Measurements from ENCODE around the gene PDZRN4.

PDZRN4 gene

GRCh38 chr12:41213648-41214047 lies 25.5 kb downstream of the PDZRN4 start:
- Histone ChIP-seq H3K27ac (ENCODE audit: low read depth, low read length) (no peak overlapping the region), H3K79me2 (ENCODE audit: control insufficient read depth, insufficient read depth, low read length, unreplicated experiment) (no peaks in the 10 kb centered on the region), H2AFZ (ENCODE audit: low read length, unreplicated experiment) (no peak overlapping the region), H3K4me1 (ENCODE audit: control insufficient read depth, insufficient read depth, low read length, unreplicated experiment) (no peaks in the 10 kb centered on the region), H3K36me3 (ENCODE audit: insufficient read depth, low read length) (no peaks in the 10 kb centered on the region), H3K27me3 (ENCODE audit: insufficient read depth, low read length) (no peaks in the 10 kb centered on the region), H3K4me3 (ENCODE audit: low read depth, low read length) (no peak overlapping the region)

DNA sequence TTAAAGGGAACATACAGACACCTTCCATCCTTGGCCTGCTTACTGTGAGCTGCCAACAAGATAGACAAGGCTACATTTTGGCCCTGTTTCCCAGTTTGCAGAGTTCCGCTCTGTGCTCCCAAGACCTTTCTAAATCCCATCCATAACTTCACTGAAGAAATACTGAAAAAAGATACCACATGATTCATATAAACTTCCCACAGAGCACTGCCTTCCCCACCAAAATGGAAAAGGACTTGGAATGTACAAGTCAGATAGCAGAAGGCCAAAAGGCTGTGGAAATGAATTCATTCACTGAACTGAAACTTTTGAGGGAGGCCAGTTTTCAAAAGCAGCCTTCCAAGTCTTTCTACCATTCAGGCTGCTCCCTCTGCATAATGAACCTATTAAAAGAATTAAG lies 29.6 kb downstream of the PDZRN4 start:
- H3K27me3 ChIP-seq (ENCODE audit: insufficient read depth, low read length), result no peaks in the 10 kb centered on the region
- no peaks in the 10 kb centered on the region for H3K4me1 ChIP-seq (ENCODE audit: control insufficient read depth, insufficient read depth, low read length, unreplicated experiment)
- no peak overlapping the region for H3K4me3 ChIP-seq (ENCODE audit: low read depth, low read length)
- no peaks in the 10 kb centered on the region for H3K36me3 ChIP-seq (ENCODE audit: insufficient read depth, low read length)
- no peak overlapping the region for H2AFZ ChIP-seq (ENCODE audit: low read length, unreplicated experiment)
- H3K27ac ChIP-seq (ENCODE audit: low read depth, low read length), result no peak overlapping the region
- H3K79me2 ChIP-seq (ENCODE audit: control insufficient read depth, insufficient read depth, low read length, unreplicated experiment), result no peaks in the 10 kb centered on the region

- Histone ChIP-seq H3K36me3 (ENCODE audit: insufficient read depth, low read length) (no peaks in the 10 kb centered on the region), H3K27ac (ENCODE audit: low read depth, low read length) (no peak overlapping the region), H3K4me3 (ENCODE audit: low read depth, low read length) (no peak overlapping the region), H2AFZ (ENCODE audit: low read length, unreplicated experiment) (no peak overlapping the region), H3K4me1 (ENCODE audit: control insufficient read depth, insufficient read depth, low read length, unreplicated experiment) (no peaks in the 10 kb centered on the region), H3K79me2 (ENCODE audit: control insufficient read depth, insufficient read depth, low read length, unreplicated experiment) (no peaks in the 10 kb centered on the region), H3K27me3 (ENCODE audit: insufficient read depth, low read length) (no peaks in the 10 kb centered on the region)
Observed at GRCh38 chr12:41220931-41221330, 32.8 kb downstream of the PDZRN4 start.

DNA sequence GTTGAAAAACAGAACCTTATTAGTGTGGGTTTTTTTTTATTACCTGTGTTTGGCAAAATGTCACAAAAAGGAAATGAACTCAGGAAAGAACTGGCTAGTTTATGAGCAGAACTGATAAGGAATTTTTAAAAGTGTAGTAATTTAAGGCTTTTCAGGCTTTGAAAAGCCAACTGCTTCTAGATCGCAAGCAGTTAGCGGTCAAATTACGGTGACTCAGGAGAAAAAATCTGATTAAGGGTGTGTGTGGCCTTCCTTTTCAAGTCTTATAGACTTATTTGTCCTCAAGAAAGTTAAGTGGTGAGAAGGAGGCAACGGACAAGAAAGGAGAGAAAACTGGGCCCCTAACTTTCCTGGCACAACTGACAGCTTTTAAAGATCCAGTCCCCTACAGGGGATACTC lies 33.4 kb downstream of the PDZRN4 start:
- Histone ChIP-seq H3K27ac (ENCODE audit: low read depth, low read length) (no peak overlapping the region), H3K79me2 (ENCODE audit: control insufficient read depth, insufficient read depth, low read length, unreplicated experiment) (no peaks in the 10 kb centered on the region), H3K27me3 (ENCODE audit: insufficient read depth, low read length) (no peaks in the 10 kb centered on the region), H3K36me3 (ENCODE audit: insufficient read depth, low read length) (no peaks in the 10 kb centered on the region), H2AFZ (ENCODE audit: low read length, unreplicated experiment) (no peak overlapping the region), H3K4me3 (ENCODE audit: low read depth, low read length) (no peak overlapping the region), H3K4me1 (ENCODE audit: control insufficient read depth, insufficient read depth, low read length, unreplicated experiment) (no peaks in the 10 kb centered on the region)

DNA sequence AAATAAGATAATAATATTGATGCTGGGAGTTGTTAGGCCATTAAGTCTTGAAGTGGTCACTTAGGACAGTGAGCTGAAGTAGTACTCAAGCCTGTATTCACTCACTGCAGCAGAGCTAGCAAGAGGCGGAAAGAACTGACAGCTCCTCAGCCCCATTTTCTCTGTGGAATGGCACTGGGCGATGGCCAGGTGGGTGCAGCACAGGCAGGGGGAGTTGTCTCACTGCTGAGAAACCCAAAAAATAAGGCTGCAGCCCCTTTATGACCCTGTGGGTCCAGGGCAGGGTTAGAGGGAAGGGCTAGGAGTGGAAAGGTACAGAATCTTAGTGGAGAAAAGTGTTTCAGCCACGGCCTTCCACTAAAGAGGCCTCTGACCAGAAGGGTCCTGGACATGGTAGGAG lies 35.5 kb downstream of the PDZRN4 start:
- H3K27me3 ChIP-seq (ENCODE audit: insufficient read depth, low read length), result no peaks in the 10 kb centered on the region
- no peak overlapping the region for H3K4me3 ChIP-seq (ENCODE audit: low read depth, low read length)
- H3K27ac ChIP-seq (ENCODE audit: low read depth, low read length), result no peak overlapping the region
- no peak overlapping the region for H2AFZ ChIP-seq (ENCODE audit: low read length, unreplicated experiment)
- H3K36me3 ChIP-seq (ENCODE audit: insufficient read depth, low read length), result no peaks in the 10 kb centered on the region
- H3K79me2 ChIP-seq (ENCODE audit: control insufficient read depth, insufficient read depth, low read length, unreplicated experiment), result no peaks in the 10 kb centered on the region
- no peaks in the 10 kb centered on the region for H3K4me1 ChIP-seq (ENCODE audit: control insufficient read depth, insufficient read depth, low read length, unreplicated experiment)

DNA sequence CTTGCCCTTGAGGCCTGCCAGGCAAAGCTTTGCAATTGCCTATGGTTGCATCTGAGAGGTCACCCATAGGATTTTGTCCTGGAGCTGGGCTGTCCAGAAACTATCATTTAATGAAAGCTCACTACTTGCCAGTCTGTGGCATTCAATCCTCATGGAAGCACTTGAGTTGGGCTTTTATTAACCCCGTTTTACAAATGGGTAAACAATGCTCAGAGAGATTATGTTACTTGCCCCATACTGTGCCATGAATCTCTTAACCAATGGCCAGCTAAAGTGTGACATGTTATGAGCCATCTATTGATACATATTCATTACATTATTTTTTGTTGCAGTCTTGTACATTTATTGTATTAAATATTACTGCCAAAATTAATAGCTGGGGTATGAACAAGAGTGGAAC lies 35.9 kb downstream of the PDZRN4 start:
- Histone ChIP-seq H3K4me1 (ENCODE audit: control insufficient read depth, insufficient read depth, low read length, unreplicated experiment) (no peaks in the 10 kb centered on the region), H3K27me3 (ENCODE audit: insufficient read depth, low read length) (no peaks in the 10 kb centered on the region), H3K79me2 (ENCODE audit: control insufficient read depth, insufficient read depth, low read length, unreplicated experiment) (no peaks in the 10 kb centered on the region), H3K4me3 (ENCODE audit: low read depth, low read length) (no peak overlapping the region), H3K27ac (ENCODE audit: low read depth, low read length) (no peak overlapping the region), H2AFZ (ENCODE audit: low read length, unreplicated experiment) (no peak overlapping the region), H3K36me3 (ENCODE audit: insufficient read depth, low read length) (no peaks in the 10 kb centered on the region)

- no peaks in the 10 kb centered on the region for H3K4me1 ChIP-seq (ENCODE audit: control insufficient read depth, insufficient read depth, low read length, unreplicated experiment)
- H3K27me3 ChIP-seq (ENCODE audit: insufficient read depth, low read length), result no peaks in the 10 kb centered on the region
- H3K79me2 ChIP-seq (ENCODE audit: control insufficient read depth, insufficient read depth, low read length, unreplicated experiment), result no peaks in the 10 kb centered on the region
- H2AFZ ChIP-seq (ENCODE audit: low read length, unreplicated experiment), result no peak overlapping the region
- H3K27ac ChIP-seq (ENCODE audit: low read depth, low read length), result no peak overlapping the region
- no peak overlapping the region for H3K4me3 ChIP-seq (ENCODE audit: low read depth, low read length)
- H3K36me3 ChIP-seq (ENCODE audit: insufficient read depth, low read length), result no peaks in the 10 kb centered on the region
Observed at GRCh38 chr12:41225179-41225578, 37.1 kb downstream of the PDZRN4 start.

- no peaks in the 10 kb centered on the region for H3K27me3 ChIP-seq (ENCODE audit: insufficient read depth, low read length)
- no peak overlapping the region for H2AFZ ChIP-seq (ENCODE audit: low read length, unreplicated experiment)
- no peaks in the 10 kb centered on the region for H3K4me1 ChIP-seq (ENCODE audit: control insufficient read depth, insufficient read depth, low read length, unreplicated experiment)
- H3K79me2 ChIP-seq (ENCODE audit: control insufficient read depth, insufficient read depth, low read length, unreplicated experiment), result no peaks in the 10 kb centered on the region
- no peak overlapping the region for H3K27ac ChIP-seq (ENCODE audit: low read depth, low read length)
- H3K4me3 ChIP-seq (ENCODE audit: low read depth, low read length), result no peak overlapping the region
- H3K36me3 ChIP-seq (ENCODE audit: insufficient read depth, low read length), result no peaks in the 10 kb centered on the region
Observed at GRCh38 chr12:41228066-41228820, 40.1 kb downstream of the PDZRN4 start.

- H3K4me3 ChIP-seq (ENCODE audit: low read depth, low read length), result no peak overlapping the region
- no peak overlapping the region for H3K27ac ChIP-seq (ENCODE audit: low read depth, low read length)
- no peaks in the 10 kb centered on the region for H3K79me2 ChIP-seq (ENCODE audit: control insufficient read depth, insufficient read depth, low read length, unreplicated experiment)
- H3K27me3 ChIP-seq (ENCODE audit: insufficient read depth, low read length), result no peaks in the 10 kb centered on the region
- no peaks in the 10 kb centered on the region for H3K4me1 ChIP-seq (ENCODE audit: control insufficient read depth, insufficient read depth, low read length, unreplicated experiment)
- no peak overlapping the region for H2AFZ ChIP-seq (ENCODE audit: low read length, unreplicated experiment)
- H3K36me3 ChIP-seq (ENCODE audit: insufficient read depth, low read length), result no peaks in the 10 kb centered on the region
Observed at GRCh38 chr12:41230756-41231155, 42.6 kb downstream of the PDZRN4 start.

GRCh38 chr12:41234692-41235091 lies 46.6 kb downstream of the PDZRN4 start:
- Histone ChIP-seq H3K79me2 (ENCODE audit: control insufficient read depth, insufficient read depth, low read length, unreplicated experiment) (no peaks in the 10 kb centered on the region), H3K4me1 (ENCODE audit: control insufficient read depth, insufficient read depth, low read length, unreplicated experiment) (no peaks in the 10 kb centered on the region), H3K27ac (ENCODE audit: low read depth, low read length) (no peak overlapping the region), H3K36me3 (ENCODE audit: insufficient read depth, low read length) (no peaks in the 10 kb centered on the region), H3K27me3 (ENCODE audit: insufficient read depth, low read length) (no peaks in the 10 kb centered on the region), H3K4me3 (ENCODE audit: low read depth, low read length) (no peak overlapping the region), H2AFZ (ENCODE audit: low read length, unreplicated experiment) (no peak overlapping the region)

DNA sequence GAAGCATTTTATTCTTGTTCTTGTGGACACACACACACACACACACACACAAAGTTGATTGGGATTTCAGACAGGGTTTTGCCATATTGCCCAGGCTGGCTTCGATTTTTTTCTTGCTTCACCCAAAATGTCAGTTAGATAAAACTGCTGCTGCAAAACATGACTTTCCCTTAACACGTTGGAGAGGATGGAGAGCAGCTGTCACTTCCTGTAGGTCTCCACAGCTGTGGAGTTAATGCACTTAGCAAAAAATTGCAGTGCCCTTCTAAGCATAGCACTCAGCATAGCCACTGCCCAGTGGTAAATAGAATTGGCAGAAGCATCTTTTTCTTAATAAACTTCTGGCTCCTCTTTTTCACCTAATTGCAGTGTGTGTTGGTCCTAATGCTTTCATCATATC lies 54.5 kb downstream of the PDZRN4 start:
- Histone ChIP-seq H3K36me3 (ENCODE audit: insufficient read depth, low read length) (no peaks in the 10 kb centered on the region), H3K4me3 (ENCODE audit: low read depth, low read length) (no peak overlapping the region), H2AFZ (ENCODE audit: low read length, unreplicated experiment) (no peak overlapping the region), H3K79me2 (ENCODE audit: control insufficient read depth, insufficient read depth, low read length, unreplicated experiment) (no peaks in the 10 kb centered on the region), H3K27ac (ENCODE audit: low read depth, low read length) (no peak overlapping the region), H3K4me1 (ENCODE audit: control insufficient read depth, insufficient read depth, low read length, unreplicated experiment) (no peaks in the 10 kb centered on the region), H3K27me3 (ENCODE audit: insufficient read depth, low read length) (no peaks in the 10 kb centered on the region)

Data from ACC112 (cell line).